Measurements from ENCODE around the gene SERPINA9. TPM values are rescaled to one million over a fixed set of nuclear protein-coding genes. Genes with fewer than 3 reads are reported as not detected.

The SERPINA9 gene
- total RNA-seq, 1 experiment from 2014 or later: not detected

DNA sequence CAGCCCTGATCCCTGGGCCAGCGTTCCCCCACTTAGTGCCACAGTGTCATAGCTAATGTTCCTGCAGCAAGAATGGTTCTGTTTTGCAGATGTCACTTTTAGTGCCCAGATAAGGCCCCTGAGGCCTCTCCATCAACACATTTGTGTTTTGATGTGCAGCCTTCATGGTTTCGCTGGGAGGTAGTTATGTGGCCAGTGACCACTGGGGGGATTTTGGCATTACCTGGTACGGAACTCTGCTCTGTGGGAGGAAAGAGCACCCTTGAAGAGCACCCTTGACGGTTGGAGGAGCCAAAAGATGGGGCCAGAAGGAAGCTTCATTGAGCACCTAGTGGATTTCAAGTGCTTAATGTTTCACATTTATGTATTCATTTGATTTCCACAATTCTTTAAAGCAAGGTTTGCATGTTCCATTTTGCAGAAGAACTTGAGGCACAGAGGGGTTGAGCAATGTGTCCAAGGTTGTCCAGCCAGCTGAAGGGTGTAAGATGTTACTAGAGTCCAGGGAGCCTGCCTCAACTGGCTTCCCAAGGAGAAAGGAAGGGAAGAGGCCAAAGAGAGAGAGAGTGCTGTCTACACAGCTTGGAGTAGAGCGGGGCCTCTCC, 36.4 kb downstream of the SERPINA9 start:
- Histone ChIP-seq H3K4me1 (replicated peaks; ENCODE audit: insufficient read depth) (no peaks in the 10 kb centered on the region), H3K9me3 (ENCODE audit: insufficient read depth, low read depth) (no peaks in the 10 kb centered on the region), H4K20me1 (ENCODE audit: insufficient read depth) (no peaks in the 10 kb centered on the region), H3F3A (ENCODE audit: insufficient read depth, low read depth) (no peaks in the 10 kb centered on the region), H3K4me2 (no peak overlapping the region), H3K36me3 (ENCODE audit: low read depth) (no peaks in the 10 kb centered on the region), H3K79me2 (ENCODE audit: low read depth) (no peaks in the 10 kb centered on the region), H3K9me2 (ENCODE audit: insufficient read depth) (no peaks in the 10 kb centered on the region), H2AFZ (no peak overlapping the region), H3K27ac (no peak overlapping the region), H3K4me3 (no peak overlapping the region), H3K27me3 (ENCODE audit: insufficient read depth, low read depth) (no peaks in the 10 kb centered on the region)
- CTCF ChIA-PET: no interaction called here
- POLR2A ChIA-PET (ENCODE audit: unreplicated experiment): no interaction called here
- TF ChIP-seq, protein P1, sequence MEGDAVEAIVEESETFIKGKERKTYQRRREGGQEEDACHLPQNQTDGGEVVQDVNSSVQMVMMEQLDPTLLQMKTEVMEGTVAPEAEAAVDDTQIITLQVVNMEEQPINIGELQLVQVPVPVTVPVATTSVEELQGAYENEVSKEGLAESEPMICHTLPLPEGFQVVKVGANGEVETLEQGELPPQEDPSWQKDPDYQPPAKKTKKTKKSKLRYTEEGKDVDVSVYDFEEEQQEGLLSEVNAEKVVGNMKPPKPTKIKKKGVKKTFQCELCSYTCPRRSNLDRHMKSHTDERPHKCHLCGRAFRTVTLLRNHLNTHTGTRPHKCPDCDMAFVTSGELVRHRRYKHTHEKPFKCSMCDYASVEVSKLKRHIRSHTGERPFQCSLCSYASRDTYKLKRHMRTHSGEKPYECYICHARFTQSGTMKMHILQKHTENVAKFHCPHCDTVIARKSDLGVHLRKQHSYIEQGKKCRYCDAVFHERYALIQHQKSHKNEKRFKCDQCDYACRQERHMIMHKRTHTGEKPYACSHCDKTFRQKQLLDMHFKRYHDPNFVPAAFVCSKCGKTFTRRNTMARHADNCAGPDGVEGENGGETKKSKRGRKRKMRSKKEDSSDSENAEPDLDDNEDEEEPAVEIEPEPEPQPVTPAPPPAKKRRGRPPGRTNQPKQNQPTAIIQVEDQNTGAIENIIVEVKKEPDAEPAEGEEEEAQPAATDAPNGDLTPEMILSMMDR (conservative IDR thresholded peaks at IDR 0.05): no peak
- no peak for TF ChIP-seq EZH2 (IDR thresholded peaks at IDR 0.05; ENCODE audit: low read depth)
- BruUV-seq (replicated peaks): no TSS peak
- intact Hi-C loops (cut with micrococcal nuclease; ENCODE audit: unreplicated experiment): no loop called here
- no peak for DNase-seq

DNA sequence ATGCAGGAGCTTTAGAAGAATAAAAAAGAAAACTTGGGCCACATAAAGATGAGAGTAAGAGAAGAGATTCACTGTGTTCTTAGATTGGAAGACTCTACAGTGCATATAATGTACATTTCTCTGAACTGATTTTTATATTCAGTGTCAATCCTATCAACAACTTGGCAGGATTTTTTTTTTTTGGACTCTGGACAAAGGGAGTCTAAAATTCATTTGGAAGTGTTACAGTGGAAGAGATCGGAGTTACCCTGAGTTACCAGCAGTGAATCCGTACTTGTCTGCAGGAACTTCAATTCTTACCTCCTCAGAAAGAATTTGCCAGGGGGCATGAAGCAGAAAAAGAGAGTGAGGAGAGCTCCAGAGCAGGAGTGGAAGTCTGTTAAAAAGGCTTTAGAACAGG, 47.4 kb downstream of the SERPINA9 start:
- Histone ChIP-seq H3K36me3 (ENCODE audit: low read depth) (no peaks in the 10 kb centered on the region), H3F3A (ENCODE audit: insufficient read depth, low read depth) (no peaks in the 10 kb centered on the region), H4K20me1 (ENCODE audit: insufficient read depth) (no peaks in the 10 kb centered on the region), H3K27ac (no peak overlapping the region), H3K4me1 (replicated peaks; ENCODE audit: insufficient read depth) (no peaks in the 10 kb centered on the region), H3K4me2 (no peak overlapping the region), H3K9me3 (ENCODE audit: insufficient read depth, low read depth) (no peaks in the 10 kb centered on the region), H3K27me3 (ENCODE audit: insufficient read depth, low read depth) (peaks cover 5% of the 10 kb centered on the region; the same call in 1 of the 2 replicates), H3K4me3 (no peak overlapping the region), H3K9me2 (ENCODE audit: insufficient read depth) (no peaks in the 10 kb centered on the region), H2AFZ (no peak overlapping the region), H3K79me2 (ENCODE audit: low read depth) (no peaks in the 10 kb centered on the region)
- no peak for DNase-seq
- TF ChIP-seq EZH2 (IDR thresholded peaks at IDR 0.05; ENCODE audit: low read depth): no peak
- TF ChIP-seq, protein P1 (conservative IDR thresholded peaks at IDR 0.05): no peak
- intact Hi-C loops (cut with micrococcal nuclease; ENCODE audit: unreplicated experiment): no loop called here
- ChIA-PET POLR2A (ENCODE audit: unreplicated experiment) (no interaction called here), CTCF (no interaction called here)
- no TSS peak for BruUV-seq (replicated peaks)

DNA sequence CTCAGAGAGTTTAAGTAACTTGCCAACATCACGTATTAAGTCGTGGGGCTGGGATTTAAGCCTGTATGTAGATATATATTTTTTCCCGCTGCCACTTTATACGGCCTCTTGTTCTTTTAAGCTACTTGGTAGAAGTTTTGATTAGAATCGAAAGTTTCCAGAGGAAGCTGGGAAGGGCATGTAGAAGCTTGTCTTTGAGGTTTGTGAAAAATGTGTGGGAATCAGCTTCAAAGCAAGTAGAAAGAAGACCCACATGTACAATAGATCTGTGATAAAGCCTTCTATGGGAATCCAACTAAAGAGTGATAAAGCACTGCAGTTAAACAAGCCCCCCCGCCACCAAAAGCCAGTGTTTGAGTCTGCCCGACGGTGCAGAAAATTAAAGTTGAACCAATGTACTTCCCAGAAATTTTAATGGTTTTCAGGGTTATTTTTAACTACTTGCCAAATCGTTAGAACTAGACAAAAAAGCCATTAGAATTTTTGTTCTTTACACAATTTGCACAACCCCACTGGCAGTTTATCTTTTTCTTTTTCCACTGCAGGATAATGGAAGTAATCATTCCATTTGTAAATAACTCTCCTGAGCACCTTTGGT, 48.9 kb downstream of the SERPINA9 start:
- POLR2A ChIA-PET (ENCODE audit: unreplicated experiment): no interaction called here
- Histone ChIP-seq H3K4me2 (no peak overlapping the region), H3F3A (ENCODE audit: insufficient read depth, low read depth) (no peaks in the 10 kb centered on the region), H3K4me3 (no peak overlapping the region), H3K9me2 (ENCODE audit: insufficient read depth) (no peaks in the 10 kb centered on the region), H3K79me2 (ENCODE audit: low read depth) (no peaks in the 10 kb centered on the region), H4K20me1 (ENCODE audit: insufficient read depth) (no peaks in the 10 kb centered on the region), H3K36me3 (ENCODE audit: low read depth) (no peaks in the 10 kb centered on the region), H3K4me1 (replicated peaks; ENCODE audit: insufficient read depth) (no peaks in the 10 kb centered on the region), H3K27ac (no peak overlapping the region), H2AFZ (no peak overlapping the region), H3K9me3 (ENCODE audit: insufficient read depth, low read depth) (no peaks in the 10 kb centered on the region), H3K27me3 (ENCODE audit: insufficient read depth, low read depth) (peaks cover 5% of the 10 kb centered on the region; the same call in 1 of the 2 replicates)
- no peak for DNase-seq
- CTCF ChIA-PET: no interaction called here
- BruUV-seq (replicated peaks): no TSS peak
- intact Hi-C loops (cut with micrococcal nuclease; ENCODE audit: unreplicated experiment): no loop called here
- TF ChIP-seq EZH2 (IDR thresholded peaks at IDR 0.05; ENCODE audit: low read depth): no peak
- TF ChIP-seq, protein P1 (conservative IDR thresholded peaks at IDR 0.05): no peak

Data from PC-9 (cell line).